HG03460 (cell line): ENCODE results near the gene MEOX1.

ENCODE experiments used
- ATAC-seq: cut with Tn5 transposase; IDR thresholded peaks from one replicate; pipeline ENCODE4 v1.9.1; 2021; ENCODE audit not compliant: unreplicated experiment

MEOX1 gene

DNA sequence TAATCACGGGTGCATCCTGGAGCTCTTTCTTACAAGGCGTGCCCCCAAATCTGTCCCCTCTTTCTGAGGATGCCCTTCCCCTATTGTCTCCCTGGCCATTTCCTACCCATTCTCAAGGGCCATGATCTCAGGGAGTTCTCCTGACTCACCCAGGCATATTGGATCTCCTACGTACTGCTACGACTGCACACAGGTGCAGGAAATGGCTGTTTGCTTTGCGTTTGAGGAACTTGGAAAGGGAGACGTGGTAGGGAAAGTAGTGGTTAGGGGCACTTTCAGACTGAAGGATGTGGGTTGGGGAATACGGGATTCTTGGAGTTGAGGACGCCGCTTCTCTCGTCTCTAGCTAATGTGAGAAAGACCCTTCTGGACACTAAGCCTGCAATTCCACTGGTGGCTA, 18.7 kb upstream of the MEOX1 start:
- ATAC-seq = no peak

DNA sequence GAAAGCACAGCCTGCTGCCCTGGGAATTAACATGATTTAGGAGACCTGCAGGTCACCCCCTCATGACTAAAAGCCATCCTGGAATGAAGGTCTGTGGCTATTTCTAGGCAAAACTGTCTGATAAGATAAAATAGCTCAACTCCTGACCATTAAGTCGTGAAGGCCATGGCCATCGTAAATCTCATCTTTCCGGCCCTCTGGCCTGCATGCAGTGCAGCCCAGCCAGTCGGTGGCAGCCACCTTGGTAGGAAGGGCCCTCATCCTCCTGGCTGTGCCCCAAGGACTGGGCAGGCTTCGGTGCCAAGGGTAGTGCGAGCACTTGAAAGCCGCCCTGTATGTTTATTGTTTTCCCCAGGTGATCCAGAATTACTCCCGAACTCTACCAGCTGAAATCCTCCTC, 18.2 kb upstream of the MEOX1 start:
- ATAC-seq = no peak

DNA sequence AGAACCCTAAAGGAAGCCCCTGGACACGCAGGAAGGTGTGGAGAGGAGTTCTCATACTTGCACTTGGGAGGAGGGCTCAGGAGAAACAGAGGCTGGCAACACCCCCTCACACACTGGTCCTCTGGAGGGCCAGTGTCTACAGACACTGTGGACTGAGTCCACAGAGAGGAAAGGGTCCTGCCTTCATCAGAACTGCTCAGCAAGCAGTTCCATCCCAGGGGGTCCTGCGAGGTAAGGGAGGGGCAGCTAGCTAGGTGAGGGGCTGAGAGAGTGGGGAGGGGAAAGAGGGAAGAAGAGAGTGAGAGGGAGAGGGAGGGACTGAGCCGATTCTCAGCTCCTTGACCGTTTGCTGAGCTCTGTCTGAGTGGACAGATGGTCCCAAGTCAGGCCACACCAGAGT, 17.7 kb upstream of the MEOX1 start:
- no peak for ATAC-seq

DNA sequence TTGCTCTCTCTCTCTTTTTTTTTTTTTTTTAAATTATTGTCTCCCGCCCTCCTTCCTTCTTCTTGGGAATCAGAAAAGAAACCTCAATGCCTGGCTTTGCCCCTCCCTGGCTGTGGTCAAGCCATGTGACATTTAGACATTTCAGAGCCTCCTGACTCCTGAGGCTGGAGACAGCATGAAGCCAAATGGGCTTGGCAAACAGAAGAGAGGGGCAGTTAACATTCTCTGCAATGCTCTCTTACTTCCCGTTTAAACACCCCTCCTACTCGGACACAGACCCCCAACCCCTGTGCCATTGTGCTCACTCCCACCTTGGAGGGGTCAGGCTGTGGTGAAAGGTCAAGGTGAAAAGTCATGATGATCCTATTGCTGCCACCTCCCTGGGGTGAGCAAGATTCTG, 14.7 kb upstream of the MEOX1 start:
- no peak for ATAC-seq

DNA sequence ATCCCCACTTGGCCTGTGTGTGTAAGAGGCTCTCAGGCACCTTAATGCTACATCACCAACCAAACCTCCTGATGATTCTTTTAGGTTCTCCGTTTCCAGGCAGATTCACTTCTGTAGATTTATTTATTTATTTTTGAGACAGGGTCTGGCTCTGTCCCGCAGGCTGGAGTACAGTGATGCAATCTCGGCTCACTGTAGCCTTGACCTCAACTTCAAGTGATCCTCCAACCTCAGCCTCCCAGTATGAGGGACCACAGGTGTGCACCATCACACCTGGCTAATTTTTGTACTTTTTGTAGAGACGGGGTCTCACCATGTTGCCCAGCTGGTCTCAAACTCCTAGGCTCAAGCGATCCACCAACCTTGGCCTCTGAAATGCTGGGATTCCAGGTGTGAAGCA, 12.7 kb upstream of the MEOX1 start:
- no peak for ATAC-seq

DNA sequence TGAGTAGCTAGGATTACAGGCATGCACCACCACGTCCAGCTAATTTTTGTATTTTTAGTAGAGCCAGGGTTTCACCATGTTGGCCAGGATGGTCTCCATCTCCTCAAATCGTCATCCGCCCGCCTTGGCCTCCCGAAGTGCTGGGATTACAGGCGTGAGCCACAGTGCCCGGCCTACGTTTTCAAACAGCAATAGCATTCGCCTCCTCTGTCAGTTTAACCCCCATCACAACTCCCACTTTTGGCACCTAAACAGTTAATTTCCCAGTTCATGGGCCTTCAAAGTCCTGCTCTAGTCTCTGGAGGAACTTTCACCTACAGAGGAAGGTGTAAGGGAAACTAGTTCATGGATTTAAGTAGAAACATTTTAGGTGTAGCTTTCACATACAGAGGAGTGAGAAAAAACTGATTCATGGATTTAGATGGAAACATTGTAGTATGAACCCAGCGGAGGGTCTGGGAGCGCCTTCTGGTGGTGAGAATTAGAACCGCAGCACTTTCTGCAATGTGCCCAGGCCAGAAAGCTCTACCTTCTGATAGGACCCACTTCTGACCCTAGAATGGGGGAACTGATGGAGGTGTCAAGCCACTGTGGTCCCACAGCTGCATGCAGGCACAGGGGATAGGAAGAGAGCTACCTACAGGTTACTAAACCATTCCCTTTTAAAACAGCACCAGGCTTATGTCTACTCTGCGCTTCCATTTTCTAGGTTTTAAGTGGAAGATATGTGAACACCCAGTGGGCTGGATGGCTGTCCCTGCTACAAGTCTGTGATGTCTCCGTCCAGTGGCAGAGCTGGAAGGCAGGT, 12.0 kb upstream of the MEOX1 start:
- ATAC-seq = no peak

DNA sequence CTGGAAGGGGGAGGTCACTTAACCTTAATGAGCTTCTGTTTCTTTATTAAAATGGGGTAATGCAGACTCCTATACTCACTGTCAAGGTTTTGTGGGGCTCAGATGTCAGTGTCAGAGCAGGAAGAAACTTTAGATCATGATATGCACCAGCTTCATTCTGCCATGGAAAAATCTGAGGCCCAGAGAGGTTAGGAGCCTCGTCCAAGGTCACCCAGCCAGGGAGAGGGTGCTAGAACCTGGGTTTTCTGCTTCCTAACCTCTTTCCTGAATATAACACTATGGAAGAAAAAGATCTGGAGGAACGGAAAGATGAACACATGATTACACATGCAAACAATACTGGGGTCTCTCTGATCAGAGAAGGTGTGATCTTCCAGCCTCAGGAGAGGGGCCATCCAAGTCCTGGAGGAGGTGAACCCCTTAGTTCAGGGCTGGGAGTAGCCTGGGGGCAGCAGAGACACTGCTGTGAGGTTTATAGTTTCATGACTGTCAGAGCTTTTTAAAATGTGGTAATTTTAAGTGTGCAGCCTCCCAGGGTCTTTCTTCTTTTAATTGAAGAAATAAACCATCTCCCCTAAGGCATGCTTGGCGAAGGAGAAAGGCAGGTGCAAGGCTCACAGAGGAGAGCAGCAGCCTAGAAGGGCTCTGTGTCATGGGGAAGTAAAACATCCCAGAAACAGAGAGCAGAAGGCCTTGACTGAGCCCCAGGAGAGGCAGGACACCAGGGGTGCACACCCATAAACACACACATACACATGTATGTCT, 10.2 kb upstream of the MEOX1 start:
- ATAC-seq = no peak

DNA sequence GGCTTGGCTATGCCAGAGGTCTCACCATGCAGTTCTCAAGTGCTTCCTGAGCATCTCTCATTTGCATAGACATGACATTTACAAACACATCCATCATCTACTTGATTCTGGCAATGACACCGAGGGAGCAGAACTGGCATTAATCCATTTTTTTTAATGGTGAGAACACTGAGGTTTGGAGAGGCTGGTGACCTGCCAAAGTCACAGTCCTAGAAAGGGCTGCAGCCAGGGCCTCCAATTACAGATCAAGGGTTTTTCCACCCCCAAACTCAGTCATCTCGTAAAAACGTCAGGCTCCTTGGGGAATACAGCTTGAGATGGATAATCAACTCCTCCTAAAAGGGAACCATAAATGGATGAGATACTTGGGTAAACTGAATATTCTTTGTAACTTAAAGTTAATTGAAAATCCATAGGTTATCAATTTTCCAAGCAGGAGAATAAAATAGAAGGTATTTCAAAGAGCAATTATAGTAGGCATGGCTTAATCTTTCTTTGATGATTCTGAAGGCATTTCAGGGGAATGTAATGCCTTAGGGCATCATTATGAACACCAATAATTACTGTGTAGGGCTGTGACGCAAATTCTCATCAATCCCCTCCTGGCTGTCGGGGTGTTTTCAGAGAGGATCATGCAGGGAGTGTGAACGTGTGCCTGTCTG, 9.4 kb upstream of the MEOX1 start:
- ATAC-seq = no peak

DNA sequence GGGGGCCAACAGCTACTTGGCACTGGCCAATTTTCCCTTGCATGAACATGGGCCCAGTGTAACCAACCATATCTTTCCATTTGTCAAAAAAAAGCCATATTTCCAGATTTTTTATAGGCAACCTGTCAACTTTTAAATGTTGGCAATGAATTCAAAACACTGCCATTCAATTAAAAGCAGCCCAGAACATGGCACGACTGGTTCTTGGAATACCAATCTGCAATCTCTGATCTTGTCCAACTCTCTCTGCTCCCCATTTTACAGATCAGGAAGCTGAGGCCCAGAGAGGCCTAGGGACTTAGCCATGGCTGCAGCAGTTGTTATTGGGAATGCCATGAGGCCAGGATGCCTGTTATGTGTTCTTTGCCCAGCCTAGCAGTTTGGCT, 8.9 kb upstream of the MEOX1 start:
- no peak for ATAC-seq

DNA sequence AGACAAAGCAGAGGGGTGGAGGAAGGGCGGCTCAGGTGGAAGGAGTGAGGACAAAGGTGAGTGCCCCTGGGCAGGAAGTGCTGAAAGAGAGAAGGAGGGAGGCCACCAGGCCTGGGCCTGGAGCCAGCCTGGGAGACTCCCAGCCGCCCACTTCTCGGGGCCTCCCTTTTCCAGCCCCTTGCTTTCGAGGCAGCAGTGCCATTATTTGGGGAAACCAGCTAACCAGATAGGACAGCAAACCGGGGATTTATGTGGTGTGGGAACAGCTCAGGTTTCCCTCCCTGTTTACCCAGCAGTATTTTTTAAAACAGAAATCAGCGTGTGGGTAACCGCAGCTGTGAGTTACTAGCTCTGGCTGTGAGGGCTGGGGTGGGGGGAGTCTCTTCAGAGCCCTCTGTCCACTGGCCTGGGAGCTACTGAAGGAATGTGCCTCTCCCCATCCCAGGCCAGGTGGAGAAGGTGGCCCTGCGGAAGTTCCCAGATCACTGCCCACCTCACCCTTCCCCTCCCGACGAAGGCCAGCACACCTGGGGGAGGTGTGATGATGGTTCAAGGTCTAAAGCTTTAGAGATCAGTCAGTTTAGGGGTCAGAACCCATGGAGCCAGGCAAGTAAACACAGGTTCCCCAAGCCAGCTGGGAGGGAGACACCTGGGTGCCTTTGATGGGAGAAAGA, 8.4 kb upstream of the MEOX1 start:
- no peak for ATAC-seq

DNA sequence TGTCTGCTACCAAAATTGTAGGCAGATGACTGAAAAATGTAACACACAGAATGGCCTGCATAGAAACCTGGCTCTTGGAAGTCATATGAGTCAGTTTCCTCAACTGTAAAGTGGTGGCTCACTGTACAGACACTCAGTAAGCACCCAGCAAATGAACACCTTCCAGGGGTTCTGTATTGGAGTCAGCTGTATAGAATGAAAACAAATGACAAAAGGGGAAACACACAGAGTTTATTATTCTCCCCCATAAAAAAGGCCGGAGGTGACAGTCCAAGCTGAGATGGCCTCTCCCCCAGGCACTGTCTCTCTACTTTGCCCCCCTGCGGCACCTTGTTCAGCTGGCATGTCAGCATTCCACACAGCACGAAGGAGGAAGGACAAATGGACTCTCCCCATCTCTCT, 6.2 kb upstream of the MEOX1 start:
- ATAC-seq = no peak

DNA sequence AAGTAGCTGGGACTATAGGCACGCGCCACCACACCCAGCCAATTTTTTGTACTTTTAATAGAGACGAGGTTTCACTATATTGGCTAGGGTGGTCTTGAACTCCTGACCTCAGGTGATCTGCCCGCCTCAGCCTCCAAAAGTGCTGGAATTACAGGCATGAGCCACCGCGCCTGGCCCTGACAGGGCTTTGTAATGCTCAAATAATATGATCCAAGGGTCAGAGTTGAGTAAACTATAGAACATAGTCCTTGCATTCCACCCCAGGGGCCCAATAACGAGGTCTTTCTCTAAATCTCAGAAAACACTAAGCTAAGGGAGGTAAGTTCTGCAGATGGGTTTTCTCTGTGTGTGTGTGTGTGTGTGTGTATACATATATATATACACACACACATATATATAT, 5.8 kb upstream of the MEOX1 start:
- no peak for ATAC-seq

DNA sequence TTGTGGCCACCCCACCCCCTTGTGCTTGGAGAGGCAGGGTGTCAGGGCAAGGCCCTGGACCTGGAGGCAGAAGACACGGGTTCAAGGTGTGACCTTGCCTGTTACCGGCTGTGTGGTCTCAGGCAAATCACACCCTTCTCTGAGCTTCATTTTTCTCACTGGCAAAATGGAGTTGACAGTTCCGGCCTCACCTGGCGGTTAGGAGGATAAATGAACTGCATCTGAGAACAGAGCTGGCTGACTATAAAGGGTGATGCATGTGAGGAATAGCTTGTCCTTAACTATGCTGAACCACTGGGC, 4.2 kb upstream of the MEOX1 start:
- no peak for ATAC-seq

DNA sequence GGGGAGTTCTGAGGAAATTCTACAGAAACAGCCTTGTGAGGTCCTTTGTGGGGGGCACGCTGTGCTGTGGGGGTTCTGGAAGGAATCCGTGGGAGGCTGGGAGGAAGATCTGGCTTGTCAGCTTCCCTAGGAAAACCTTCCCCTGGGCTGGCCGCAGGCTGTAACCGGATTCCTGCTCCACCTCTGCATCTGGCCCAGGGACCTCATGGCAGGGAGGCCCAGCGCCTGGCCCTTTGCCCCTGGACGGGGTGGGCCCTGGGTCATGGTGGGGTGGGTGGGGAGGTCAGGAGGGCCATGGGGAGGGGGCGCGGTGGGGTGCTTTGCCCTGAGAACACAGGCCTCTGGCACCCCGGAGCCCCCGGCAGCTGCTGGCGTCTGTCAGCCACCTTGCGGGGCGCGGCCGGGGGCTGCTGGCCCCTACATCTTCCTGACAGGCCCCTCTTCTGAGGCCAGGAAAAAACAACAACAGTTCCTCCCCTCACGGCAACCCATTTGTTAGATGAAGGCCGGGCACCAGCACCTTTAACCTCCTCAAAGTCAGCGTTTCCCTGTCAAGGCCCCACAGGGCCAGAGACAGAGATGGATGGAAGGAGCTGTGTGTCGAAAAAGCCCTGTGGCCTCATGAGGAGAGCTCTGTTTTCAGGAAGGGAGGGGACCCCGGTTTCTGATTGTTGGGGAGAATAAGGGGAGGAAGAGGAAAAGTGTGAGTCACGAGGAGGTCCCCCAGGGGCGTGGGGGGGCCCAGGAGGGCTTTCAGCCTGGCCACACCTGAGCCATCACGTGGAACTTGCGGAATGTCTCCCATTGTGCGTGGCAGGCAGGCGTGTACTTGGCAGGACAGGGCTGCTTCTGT, 3.6 kb upstream of the MEOX1 start:
- no peak for ATAC-seq

DNA sequence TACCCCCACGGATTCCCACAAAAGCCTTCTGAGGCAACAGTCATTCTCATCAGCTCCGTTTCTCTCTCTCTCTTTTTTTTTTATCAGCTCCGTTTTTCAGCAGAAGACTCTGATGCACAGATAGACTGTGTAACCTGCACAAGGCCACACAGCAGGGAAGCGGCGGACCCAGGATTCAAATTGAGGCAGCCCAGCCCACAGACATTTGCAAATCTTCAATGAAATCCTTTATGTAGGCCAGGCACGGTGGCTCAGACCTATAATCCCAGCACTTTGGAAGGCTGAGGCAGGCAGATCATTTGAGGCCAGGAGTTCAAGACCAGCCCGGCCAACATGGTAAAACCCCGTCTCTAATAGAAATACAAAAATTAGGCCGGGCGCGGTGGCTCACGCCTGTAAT, 2.4 kb upstream of the MEOX1 start:
- ATAC-seq = no peak

DNA sequence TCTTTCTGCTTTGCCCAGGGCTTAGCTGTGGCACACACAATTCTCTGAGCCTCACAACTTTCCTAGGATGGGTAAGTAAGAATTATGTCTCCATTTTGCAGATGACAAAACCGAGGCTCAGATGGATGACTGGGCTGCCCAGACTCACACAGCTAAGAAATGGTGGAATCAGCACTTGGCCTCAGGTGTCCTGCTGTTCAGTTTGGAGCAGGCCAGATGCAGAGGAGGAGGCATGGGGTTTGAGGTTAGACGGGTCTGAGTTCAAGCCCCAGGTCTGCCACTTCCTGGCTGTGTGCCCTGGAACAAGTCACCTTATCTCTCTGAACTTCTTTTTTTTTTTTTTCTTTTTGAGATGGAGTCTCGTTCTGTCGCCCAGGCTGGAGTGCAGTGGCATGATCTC, 1.7 kb upstream of the MEOX1 start:
- ATAC-seq = no peak

DNA sequence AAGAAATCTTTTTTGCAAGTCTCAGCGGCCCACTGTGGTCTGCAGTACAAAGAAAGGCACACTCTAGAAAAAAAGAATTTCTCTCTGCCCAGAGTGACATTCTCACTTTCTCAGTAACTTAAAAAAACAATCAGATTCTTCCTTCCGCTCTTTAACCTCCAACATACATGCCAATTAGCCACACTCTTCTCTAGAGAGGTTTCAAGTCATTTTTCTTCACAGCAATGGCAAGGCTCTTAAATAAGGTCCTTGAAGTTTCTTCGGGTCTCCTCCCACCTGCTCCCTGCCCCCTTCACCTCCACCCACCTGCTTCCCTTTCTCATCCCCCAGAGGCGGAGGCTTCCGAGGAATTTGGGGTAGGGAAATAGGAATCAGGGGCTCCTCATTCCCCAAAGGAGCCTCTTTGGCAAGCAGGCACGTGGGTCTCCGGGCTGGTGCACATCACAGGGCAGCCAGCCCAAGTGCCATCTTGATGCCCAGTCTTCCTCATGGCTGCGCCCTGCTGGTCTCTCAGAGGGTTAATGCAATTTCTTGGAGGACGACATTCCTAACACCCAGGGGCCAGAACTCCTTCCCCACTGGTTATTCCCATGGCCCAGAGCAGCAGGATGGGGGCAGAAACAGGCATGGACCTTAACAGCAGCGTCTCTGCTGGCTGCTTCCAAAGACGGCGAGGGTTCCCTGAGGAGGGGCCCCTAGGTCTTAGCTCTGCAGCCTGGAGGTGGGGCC, 855 bp upstream of the MEOX1 start:
- no peak for ATAC-seq

DNA sequence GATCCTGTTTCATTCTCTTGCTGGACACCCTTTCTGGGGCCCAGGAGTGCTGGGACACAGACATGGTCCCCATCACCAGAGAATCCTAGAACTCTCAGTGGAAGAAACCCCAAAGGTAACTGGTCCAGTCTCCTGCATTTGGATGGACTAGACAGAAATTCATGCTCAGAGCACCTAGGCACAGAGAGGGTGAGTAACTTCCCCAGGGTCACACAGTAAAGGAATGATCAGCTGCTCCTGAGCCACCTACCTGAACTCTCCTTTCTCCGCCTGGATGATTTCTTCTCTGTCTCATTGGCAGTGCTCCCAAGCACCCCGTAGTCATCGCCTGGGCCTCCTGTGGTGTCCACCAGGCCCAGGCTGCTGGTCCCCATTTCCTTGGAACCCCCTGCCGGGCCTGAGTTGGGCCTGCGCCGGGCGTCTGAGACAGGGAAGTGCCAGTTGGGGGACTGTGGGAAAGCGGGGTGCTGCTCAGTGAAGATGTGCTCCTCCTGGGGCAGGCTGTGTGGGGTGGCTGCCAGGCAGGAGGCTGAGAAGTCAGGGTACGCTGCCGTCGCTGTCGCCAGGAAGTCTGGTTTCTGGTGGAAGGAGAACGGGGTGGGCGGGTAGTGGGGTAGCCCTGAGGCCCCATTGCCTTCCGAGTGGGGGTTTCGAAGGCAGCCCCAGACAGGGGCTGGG, 767 bp downstream of the MEOX1 start:
- no peak for ATAC-seq

DNA sequence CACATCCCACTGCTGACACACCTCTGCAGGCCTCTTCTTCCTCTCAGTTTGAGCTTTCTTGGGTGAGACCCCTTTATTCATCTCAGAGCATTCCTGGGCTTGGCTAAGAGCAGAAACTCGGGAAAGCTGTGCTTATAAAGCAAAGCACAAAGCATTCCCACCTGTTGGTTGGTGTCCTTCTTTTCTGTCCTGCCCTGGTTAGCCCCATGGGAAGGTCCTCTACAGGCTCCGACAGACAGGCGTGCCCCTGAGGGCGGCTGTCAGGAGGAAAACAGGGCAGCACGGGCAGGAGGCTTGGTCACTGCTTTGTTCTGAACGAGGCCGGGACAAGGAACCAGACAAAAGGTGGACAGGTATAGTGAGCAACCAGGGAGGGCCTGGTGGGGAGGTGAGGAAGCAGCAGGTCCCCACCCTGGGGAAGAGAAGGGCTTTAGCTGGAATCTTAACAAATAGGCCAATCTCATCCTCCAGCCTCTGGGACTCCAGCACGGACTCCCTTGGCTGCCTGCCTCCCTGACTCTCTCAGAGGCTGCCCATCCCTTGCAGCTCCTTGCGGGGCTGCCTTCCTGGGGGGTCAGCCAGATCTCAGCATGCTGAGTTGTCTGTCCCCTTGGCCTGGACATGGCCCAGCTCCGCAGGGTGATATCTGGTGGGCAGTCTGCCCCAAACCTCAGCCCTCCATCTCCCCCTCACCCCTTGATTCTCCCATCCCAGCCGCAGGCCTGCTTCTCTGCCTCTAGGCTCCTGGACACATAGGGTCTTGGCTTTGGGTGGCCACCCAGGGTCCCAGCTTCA, 1.7 kb downstream of the MEOX1 start:
- ATAC-seq = no peak
